Medulla oblongata (tissue), 1 donor: ENCODE measurements around the gene SMC1B.
"Not testable (repeated sequence)": the region's sequence is repeated elsewhere in the genome, so short reads cannot be mapped to it uniquely, and the experiment has no call there.

ENCODE experiments used
- DNase-seq: peaks from one replicate; pipeline ENCODE4 v3.0.0-alpha.2; 2015; ENCODE audit errors: extremely low spot score

The SMC1B gene

DNA sequence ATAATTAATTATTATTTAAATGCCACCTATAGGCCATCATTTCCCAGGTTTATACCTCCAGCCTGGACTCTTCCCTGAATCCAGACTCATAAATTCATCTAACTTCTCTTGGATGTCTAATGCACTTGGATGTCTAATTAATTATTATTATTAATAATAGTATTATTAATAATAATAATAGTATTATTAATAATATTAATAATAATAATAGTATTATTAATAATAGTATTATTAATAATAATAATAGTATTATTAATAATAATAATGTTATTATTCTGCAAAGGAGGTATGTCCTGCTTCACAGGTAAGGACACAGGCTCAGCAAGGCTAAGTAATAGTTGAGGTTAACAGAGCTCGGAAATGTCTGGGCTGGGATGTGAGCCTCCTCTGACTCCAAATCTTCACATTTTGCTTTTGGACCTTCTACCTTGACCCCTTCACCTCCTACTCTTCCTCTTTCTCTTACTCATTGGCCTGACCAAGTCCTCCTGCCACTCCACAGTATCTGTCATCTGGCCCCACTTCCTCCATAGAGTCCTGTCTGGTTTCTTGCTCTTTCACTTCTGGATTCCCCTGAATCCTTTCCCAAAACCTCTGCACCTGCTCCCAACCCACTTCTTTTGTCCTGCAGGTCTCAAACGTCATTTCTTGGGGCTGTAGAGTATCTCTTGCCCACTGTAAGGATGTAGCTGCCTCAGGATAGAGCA, 8.1 kb upstream of the SMC1B start:
- DNase-seq: no peak

DNA sequence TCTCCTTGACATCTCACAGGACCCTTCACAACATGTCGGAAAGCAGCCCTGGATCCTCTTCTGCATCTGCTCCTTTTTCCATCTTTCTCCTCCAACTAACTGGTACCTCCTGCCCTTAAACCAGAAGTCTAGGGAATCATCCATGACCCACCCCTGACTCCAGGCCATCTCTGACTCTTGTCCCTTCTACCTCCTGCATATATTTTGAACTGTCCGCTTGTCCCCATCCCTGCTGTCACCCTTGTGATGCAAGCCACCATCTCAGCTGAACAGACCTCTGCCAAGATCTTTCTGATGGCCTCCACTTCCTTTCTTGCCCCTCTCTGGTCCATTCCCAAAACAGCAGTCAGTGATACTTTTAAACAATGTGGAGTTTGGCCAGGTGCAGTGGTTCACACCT, 7.1 kb upstream of the SMC1B start:
- DNase-seq: no peak

DNA sequence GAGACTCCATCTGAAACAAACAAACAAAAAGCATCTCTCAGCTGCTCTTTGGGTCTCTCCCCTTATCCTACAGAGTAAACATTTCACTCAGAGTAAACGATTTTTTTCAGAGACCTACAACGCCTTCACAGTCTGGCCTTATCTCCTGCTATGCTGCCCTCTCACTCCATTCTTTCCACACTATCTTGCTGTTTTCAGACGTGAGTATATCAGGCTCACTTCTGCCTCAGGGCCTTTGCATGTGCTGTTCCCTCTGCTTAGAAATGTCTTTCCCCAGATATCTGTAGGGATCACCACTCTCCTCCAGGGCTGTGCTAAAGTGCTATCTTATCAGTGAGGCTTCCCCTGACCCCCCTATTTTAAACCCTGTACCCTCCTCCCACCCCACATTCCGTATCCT, 6.6 kb upstream of the SMC1B start:
- DNase-seq: no peak

DNA sequence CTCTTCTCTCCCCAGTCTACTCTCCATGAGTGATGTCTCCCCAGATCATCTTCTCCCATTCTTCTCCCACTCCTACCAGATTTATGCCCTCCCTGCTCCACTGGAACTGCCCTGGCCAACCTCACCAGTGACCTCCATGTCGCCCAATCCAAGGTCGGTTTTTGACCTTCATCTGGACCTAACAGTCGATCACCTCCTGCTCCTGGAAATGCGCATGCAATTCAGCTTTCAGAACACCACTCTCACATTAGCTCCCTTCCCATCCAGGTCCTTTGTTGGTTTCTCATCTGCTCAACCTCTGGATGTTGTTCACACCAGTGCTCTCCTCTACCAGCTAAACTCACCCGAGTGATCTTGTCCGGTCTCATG, 5.4 kb upstream of the SMC1B start:
- no peak for DNase-seq

DNA sequence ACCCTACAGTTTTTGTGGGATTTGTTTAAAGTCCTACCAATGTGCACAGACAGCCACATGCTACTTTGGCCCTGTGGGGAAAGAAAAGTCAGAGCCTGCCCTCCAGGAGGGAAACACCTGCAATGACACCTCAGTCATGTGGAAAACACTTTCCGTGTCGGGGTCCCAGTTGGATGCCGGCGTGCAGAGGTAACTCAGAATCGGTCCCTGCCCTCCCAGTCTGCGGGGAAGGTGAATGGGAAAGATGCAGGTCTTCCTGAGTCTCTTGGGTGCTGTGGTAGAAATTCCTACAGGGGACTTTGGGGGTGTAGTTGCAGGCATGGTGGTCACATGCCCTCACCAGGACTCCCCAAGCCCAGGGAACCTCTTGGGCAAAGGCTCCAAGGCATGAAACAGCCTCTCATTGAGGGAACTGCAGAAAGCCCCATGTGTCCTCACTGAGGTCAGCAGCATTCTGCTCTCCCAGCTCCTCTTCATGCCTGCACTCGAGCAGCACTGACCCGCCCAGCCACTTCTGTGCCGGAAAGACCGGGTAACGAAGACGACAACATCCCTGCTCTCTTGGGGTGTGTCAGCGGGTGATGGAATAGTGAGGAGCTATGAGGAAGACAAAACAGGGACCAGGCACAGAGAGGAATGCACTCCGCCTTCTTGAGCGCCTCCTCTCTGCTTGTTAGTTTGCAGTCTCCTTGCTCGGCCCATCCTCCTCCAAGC, 4.8 kb upstream of the SMC1B start:
- DNase-seq: no peak

DNA sequence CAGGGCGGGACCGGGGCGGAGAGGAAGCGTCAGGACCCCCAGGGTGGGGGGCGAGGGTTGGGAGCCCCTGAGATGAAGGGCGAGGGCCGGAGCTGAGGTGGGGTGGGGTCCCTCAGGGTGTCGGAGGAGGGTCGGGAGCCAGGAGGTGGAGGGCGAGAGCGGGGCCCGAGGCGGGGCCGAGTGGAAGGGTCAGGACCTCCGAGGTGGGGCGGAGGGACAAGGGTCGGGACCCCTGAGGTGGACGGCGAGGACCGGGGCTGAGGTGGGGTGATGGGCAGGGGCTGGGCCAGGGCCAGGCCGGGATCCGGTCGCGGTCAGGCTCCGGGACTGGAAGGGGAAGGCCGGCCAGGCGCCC, 409 bp downstream of the SMC1B start:
- no peak for DNase-seq

DNA sequence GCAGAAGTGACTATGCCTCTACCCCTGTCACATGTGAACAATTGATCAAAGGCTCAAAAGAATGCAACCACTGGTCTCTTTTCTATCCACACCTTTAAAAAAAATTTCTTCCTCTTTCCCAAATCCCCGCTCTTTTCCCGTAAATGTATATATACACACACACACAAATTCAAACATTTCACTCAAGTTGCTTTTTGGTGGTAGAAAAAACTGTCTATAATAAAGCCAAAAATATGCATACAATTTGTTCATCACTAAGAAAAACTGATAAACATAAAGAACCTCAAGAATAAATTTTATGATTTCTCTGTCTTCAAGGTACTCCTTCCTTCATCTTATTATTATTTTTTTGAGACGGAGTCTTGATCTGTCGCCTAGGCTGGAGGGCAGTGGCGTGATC, 5.6 kb downstream of the SMC1B start:
- no peak for DNase-seq

DNA sequence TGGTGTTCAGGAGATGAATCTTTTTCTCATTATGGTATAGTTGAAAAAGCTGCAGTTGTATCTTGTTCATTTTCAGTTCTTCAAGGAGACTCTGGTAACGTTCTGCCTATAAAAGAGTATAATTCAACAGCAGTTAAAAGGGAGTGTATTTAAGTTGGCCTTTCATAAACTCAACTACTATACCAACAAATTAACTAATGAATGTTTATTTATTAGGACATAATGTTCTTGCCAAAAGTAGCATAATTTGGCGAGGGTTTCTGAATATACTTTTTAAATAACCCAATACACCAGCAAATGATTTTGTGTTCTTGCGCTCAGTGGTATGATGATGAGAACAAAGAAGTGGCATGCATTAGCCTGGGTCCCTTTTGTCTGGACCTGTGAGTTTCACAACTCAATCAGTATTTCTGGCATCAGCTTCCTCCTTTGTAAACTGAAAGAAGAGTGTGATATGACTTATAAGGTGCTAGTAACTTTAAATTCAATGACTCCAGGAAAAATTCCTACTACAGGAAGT, 10.9 kb downstream of the SMC1B start:
- DNase-seq: no peak

DNA sequence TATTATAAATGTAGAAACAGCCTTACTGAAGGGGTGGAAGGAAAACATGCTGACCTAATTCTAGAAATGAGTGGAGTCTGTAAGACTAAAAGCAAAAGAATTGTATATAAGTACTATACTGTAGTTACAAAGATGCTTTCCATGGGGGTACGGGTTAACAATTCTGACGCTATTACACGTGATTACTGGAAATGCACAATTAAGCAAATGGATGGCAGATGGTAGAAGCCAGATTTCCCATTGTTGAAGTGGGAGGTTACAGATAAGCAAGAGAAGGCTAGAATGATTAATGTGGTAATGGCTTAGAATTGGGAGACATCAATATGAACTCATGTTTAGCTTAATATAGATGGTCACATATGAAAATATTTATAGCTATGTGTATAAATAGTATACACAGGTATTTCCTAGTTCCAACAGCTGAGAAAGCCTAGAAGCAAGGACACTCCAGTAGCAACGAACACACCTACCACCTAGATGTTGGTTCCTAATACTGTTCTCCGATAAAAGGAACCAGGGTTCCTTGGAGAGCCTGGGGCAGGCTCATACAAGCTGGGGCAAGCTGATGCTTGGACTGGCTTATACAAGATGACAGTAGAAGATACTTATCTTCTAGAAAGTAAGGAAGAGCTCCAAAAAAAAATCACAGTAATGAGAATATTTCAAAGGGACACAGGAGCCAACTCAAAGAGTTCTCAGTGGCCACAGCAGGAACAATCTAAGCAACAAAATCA, 13.5 kb downstream of the SMC1B start:
- no peak for DNase-seq

DNA sequence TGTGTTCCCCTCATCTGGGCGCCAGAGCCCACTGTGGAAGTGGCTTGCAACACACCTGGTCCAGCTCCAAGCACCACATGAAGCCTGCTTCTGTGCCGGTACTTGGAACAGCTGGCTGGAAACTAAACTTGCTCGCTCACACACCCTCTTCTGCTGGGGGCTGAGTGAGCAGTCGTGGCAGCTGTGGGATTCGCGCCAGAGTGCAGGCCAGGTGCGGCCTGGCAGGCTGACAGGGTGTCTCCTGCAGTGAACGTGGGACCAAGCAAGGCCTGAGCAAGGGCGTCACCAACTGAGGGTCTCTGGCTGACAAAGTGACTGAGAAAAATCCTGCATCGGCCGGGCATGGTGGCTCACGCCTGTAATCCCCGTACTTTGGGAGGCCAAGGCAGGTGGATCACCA, 15.2 kb downstream of the SMC1B start:
- no peak for DNase-seq

DNA sequence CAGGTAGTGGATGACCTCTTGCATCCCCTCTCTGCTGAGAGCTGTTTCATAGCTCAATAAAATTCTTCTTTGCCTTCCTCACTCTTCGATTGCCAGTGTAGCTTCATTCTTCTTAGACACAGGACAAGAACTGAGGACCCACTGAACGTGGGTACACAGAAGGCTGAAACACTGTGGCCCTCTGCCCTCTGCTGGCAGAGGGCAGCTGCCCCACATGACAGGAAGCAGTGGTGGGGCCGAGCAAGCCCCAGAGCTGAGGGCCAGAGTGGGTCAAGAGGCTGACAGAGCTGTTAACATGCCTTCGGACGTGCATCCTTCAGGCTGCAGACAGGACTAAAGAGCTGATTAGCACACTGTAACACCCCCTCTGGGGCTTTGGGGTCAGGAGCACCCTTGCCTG, 15.6 kb downstream of the SMC1B start:
- no peak for DNase-seq

DNA sequence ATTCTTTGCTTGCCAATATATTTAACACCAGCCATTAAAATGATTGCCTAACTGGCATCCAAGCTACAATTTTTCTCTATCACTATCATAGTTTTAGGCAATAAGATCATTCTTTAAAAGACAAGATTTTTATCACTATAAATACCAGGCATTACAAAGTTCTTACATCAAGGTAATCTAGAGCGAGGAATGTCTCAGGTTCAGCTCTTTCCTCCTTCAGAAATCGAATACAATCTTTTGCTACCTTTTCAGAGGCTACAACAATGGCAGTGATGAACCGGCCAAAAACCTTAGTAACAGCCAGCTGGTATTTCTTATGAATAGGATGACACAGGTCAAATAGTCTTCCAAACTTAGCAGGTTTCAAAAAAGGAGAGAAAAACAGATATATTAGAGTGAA, 23.9 kb downstream of the SMC1B start:
- no peak for DNase-seq

DNA sequence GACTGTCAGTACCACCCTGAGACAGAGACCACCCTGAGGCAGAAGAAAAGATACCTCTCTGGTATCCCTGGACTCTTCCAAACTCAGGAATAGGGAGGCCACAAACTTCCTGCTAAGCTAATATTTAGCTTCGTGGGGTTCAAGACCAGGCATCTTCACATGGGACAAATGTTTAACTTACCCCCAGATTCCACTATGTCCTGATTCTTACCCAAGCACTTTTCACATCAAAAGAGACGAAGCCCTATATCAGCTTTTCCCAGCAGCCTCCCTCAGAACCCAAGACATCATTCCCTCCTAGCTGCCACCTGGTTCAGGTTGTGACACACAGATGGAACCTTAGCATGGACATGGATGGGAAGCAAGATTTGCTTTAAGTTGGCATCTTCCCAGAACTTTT, 32.1 kb downstream of the SMC1B start:
- no peak for DNase-seq

DNA sequence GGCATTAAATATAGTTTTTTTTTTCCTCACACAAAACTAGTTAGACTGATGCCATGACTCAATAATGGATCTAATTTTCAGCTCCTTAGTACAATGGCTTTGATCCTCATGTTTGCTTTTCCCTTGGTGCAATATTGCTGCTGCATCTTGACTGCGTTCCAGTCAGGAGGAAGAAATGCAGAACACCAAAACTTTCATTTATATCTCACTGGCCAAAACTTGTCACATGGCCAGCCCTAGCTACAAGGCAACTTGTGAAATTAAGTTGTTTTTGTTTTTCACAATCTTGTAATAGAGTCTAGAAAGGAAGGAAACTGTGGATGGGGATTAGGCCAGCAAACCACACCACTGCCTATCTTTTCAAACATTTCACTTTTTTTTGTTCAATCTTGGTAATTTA, 36.7 kb downstream of the SMC1B start:
- DNase-seq: no peak

DNA sequence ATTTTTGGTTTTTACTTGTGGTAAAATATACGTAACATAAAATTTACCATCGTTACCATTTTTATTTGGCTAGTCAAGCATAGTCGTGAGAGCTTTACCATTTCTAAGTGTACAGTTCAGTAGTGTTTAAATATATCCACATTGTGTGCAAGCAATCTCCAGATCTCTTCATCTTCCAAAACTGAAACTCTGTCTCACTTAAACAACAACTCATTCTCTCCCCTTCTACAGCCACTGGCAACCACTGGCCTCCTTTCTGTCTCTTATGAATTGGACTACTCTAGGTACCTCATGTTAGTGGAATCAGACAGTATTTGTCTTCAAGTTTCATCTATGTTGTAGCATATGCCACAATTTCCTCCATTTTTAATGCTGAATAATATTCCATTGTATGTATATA, 37.4 kb downstream of the SMC1B start:
- DNase-seq: no peak

DNA sequence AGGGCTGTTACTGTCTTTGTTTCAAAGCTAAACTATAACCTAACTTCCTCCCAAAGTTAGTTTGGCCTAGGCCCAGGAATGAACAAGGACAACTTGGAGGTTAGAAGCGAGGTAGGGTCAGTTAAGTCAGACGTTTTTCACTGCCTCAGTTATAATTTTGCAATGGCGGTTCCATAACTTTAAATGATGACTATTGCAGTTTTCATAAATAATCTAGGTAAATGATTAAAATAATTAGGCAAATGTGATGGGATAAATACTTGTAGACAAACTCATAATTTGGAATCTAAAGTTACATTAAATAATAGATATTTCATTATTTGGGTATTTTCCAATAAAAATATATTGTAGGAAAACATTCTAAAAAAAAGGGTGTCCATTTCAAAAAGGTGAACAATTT, 39.8 kb downstream of the SMC1B start:
- DNase-seq: not testable (repeated sequence)

DNA sequence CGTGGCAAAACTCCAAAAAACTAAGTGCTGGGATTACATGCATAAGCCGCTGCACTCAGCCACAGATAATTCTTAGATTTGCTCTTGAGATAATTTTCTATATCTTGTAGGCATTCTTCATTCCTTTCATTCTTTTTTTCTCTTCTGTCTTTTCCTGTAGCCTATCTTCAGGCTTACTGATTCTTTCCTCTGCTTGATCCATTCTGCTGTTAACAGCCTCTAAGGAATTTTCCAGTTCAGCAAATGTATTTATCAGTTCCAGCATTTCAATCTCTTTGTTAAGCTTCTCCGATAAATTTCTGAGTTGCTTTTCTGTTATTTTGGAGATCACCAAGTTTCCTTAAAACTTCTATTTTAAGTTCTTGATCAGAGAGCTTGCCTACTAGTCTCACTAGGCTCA, 46.7 kb downstream of the SMC1B start:
- no peak for DNase-seq

DNA sequence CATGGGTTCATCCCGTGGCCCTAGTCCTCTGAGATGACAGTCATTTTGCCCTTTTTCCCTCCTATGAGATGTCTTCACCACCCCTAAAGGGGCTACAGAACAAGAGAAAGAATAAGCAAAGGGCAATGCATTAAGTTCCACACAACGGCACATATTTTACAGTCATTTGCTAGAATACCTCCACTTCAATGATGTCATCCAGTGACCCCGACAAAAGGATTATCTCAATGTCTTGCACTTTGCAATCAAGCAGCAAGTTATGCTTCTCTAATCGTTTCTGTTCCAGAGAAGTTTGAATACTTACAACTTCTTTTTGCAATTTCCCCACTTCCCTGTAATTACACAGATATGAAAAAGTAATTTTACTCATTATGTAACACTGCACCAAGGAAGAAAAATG, 53.8 kb downstream of the SMC1B start:
- no peak for DNase-seq

DNA sequence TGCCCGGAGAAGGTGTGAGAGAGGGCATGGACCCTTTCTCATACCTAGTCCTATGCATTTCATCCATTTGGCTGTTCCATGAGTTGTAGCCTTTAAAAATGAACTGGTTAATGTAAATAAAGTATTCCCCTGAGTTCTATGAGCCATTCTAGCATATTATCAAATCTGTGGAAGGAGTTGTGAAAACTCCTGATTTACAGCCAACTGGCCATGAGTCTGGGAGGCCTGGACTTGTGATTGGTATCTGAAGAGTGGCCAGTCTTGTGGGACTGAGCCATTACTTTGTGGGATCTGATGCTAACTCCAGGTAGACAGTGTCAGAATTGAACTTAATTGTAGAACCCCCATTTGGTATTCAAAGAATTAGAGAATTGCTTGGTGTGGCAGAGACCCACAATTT, 55.3 kb downstream of the SMC1B start:
- no peak for DNase-seq

DNA sequence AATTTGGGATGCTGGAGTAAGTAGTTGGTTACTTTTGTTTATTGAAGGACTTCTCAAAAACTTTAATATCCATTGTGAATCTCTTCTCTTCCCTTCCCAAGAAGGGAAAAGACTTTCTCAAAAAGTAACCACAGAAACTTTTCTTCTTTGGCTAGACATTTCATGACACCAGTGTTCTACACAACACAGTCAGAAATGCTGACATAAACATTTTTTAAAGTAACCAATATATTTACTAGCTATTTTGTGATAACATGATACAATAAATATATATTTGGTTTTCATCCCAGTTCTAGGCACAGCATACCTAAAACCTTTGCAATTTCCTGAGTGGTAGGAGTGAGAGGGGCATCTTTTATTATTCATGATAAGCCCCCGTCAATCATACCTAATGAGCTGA, 55.9 kb downstream of the SMC1B start:
- DNase-seq: no peak

DNA sequence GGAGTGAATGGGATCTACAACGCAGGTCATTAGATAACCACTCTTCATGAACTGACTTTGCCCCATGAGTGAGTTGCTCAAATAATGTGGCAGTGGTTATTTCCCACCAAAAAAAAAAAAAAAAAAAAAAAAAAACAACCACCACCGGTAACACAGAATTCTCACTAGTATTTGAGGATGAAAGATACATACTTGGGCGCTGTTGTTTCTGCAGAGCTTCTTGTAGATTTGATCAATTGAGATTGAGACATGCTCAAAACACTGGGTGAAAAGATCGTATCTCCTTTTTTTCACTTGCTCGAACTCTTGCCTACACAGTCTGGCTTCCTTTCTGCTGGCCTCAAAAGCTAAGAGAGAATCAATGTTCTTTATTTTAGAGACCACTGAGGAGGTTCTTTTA, 59.6 kb downstream of the SMC1B start:
- DNase-seq: no peak

DNA sequence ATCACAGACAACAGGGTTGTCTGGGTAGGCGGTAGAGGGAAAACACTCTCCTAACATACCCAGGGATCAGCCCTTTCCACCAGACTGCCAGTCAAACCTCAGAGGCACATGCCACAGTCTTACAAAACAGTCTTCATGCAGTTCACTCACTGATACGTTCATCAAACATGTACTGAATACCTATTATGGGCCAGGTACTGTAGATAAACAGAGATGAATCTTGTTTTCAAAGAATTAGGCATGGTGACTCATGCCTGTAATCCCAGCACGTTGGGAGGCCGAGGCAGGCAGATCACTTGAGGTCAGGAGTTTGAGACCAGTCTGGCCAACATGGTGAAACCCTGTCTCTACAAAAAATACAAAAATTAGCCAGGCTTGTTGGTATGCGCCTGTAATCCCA, 60.6 kb downstream of the SMC1B start:
- DNase-seq: not testable (repeated sequence)

DNA sequence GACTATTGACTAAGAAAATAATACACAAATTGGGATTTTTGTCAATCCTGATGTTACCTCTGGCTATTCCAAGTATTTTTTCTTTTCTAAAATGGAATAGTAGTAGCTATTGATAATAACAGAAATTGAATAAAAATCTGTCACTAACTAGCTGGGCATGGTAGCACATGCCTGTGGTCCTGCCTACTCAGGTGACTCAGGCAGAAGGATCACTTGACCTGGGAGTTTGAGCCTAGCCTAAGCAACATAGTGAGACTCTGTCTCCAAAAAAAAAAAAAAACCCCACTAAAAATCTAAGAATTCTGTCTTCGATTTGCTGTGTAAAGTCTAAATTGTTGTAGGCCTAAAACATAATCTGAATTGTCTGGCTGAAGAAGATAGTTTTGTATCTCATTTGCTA, 61.4 kb downstream of the SMC1B start:
- DNase-seq: no peak
